ENCODE data around the gene SSC5D.

Gene SSC5D

DNA sequence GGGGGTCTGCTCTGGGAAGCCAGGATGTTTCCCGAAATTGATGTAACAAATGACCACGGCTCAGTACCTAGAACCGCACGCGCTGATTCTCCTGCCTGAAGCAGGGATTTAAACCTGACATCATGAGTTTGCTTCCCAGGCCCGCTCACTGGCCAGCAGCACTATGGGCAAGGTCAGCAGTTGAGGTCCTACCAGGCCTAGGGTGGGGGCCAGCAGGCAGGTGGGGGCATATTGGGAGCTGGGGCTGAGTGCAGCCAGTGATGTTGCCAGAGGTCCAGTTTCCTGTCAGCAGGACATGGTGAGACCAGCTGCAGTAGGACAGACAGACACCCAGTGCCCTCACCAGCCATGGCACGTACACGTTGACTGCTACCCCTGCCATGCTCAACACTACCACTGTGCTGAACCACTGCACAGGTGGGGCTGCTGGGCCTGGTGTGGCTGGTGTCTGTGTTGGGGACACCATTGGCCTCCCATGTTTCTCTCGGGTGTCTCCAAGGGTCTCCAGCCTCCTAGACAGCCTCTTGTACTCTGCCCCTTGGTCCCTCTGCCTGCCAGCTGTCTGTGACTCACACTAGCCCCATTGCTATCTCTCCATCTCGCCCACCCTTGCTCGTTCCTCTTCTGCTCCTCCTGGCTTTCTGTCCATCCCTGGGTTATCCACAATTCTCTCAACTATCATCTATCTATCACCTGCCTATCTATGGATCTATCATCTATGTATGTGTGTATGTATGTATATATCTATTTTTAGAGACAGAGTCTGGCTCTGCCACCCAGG lies 22.6 kb upstream of the SSC5D start:
- TF ChIP-seq, protein P1, sequence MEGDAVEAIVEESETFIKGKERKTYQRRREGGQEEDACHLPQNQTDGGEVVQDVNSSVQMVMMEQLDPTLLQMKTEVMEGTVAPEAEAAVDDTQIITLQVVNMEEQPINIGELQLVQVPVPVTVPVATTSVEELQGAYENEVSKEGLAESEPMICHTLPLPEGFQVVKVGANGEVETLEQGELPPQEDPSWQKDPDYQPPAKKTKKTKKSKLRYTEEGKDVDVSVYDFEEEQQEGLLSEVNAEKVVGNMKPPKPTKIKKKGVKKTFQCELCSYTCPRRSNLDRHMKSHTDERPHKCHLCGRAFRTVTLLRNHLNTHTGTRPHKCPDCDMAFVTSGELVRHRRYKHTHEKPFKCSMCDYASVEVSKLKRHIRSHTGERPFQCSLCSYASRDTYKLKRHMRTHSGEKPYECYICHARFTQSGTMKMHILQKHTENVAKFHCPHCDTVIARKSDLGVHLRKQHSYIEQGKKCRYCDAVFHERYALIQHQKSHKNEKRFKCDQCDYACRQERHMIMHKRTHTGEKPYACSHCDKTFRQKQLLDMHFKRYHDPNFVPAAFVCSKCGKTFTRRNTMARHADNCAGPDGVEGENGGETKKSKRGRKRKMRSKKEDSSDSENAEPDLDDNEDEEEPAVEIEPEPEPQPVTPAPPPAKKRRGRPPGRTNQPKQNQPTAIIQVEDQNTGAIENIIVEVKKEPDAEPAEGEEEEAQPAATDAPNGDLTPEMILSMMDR (IDR thresholded peaks at IDR 0.05; ENCODE audit: low read depth, low read length) = no peak
- no peak for DNase-seq
- H3K27ac ChIP-seq = no peak overlapping the region
- no peaks in the 10 kb centered on the region for H3K27me3 ChIP-seq (ENCODE audit: insufficient read depth, low read depth, severe bottlenecking)
- no peak overlapping the region for H3K4me3 ChIP-seq (ENCODE audit: low read depth, low read length)
- H3K36me3 ChIP-seq = peaks cover 2% of the 10 kb centered on the region; the same call in 1 of the 2 replicates
- no peaks in the 10 kb centered on the region for H3K9me3 ChIP-seq (ENCODE audit: severe bottlenecking)

DNA sequence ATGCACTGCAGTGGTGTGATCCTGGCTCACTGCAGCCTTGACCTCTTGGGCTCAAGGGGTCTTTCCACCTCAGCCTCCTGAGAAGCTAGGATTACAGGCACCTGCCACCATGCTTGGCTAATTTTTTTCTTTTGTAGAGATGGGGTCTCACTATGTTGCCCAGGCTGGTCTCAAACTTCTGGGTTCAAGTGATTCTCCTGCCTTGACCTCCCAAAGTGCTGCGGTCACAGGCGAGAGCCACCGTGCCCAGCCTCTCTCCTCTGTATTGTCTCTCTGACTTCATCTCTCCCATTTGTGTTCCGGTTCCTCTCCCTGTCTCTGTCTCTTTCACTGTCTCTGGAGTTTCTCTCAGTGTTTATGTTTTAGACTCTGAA lies 22.0 kb upstream of the SSC5D start:
- Histone ChIP-seq H3K27ac (no peak overlapping the region), H3K27me3 (ENCODE audit: insufficient read depth, low read depth, severe bottlenecking) (no peaks in the 10 kb centered on the region), H3K4me3 (ENCODE audit: low read depth, low read length) (no peak overlapping the region), H3K9me3 (ENCODE audit: severe bottlenecking) (no peaks in the 10 kb centered on the region), H3K36me3 (peaks cover 1% of the 10 kb centered on the region; the same call in 1 of the 2 replicates)
- DNase-seq = no peak
- TF ChIP-seq, protein P1 (IDR thresholded peaks at IDR 0.05; ENCODE audit: low read depth, low read length) = no peak

DNA sequence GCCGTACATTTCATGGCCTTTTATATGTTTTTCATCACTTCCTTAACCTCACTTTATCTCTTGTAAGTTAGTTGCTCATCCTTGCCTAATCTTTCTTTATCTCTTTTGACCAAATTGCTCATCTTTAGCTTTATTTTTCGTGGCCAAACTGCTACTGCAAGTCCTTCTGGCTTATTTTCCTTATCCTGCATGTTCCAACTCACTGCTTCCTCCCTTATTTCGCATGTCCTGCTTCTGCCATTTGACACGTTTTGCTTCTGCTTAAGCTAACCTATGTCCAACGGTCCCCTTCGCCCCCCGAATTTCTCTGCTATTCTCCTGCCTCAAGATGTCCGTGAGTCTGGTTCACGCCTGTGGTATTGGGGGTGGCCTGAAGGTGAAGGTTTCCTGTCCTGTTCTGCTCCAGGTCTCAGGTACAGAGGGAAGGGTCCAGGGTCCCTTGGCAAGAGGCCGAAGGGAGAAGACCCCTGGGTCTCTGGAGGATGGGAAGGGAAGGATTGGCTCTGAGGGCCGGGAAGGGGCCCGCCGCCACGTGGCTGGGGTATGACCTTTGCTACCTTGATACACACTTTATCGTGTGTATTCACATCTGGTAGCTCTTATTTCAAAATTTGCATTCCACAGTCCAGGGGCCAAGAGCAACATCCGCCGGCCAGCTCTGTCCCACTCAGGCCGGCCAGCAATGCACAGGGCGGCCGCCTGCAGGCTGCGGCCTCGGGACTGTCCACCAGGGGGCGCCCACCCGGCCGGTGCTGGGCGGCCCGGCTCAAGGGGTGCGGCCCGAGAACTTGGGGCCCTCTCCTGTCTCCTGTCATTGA lies 20.8 kb upstream of the SSC5D start:
- Histone ChIP-seq H3K9me3 (ENCODE audit: severe bottlenecking) (no peaks in the 10 kb centered on the region), H3K4me3 (ENCODE audit: low read depth, low read length) (no peak overlapping the region), H3K27ac (no peak overlapping the region), H3K27me3 (ENCODE audit: insufficient read depth, low read depth, severe bottlenecking) (no peaks in the 10 kb centered on the region), H3K36me3 (no peaks in the 10 kb centered on the region)
- peak; percentile 48 for DNase-seq
- TF ChIP-seq, protein P1 (IDR thresholded peaks at IDR 0.05; ENCODE audit: low read depth, low read length) = peak; percentile 85

DNA sequence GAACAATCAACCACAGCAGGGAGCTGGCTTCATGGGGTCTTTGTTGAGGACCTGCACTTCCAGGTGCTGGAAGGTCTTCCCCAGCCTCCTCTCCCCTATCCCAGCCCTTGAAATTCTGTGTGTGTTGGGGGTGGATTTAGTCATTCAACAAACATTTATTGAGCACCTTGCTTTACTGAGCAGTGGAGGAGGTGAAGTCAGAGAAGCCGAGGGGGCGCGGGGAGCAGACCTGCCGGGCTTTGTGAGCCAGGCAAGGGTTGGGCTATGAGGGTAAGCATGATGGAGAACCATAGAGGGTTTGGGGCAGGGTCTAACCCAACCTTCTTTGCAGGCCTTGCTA lies 20.2 kb upstream of the SSC5D start:
- Histone ChIP-seq H3K27ac (no peak overlapping the region), H3K4me3 (ENCODE audit: low read depth, low read length) (no peak overlapping the region), H3K36me3 (no peaks in the 10 kb centered on the region), H3K9me3 (ENCODE audit: severe bottlenecking) (no peaks in the 10 kb centered on the region), H3K27me3 (ENCODE audit: insufficient read depth, low read depth, severe bottlenecking) (no peaks in the 10 kb centered on the region)
- no peak for DNase-seq
- TF ChIP-seq, protein P1 (IDR thresholded peaks at IDR 0.05; ENCODE audit: low read depth, low read length) = no peak

DNA sequence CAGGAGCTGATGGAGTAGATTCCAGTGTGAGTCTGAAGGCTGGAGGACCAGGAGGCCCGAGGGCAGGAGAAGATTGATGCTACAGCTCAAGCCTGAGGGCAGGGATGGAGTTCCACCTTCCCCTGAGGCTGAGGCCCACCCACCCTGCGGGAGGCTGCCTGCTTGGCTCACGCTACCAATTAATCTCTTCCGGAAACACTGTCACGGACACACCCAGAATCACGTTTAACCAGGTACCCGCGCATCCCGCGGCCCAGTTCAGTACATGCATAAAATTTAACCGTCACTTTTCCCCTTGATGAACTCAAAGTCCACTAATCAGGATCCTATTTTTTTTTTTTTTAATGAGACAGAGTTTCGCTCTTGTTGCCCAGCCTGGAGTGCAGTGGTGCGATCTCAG lies 17.0 kb upstream of the SSC5D start:
- H3K27me3 ChIP-seq (ENCODE audit: insufficient read depth, low read depth, severe bottlenecking) = no peaks in the 10 kb centered on the region
- no peak for DNase-seq
- no peak overlapping the region for H3K27ac ChIP-seq
- no peak overlapping the region for H3K4me3 ChIP-seq (ENCODE audit: low read depth, low read length)
- TF ChIP-seq, protein P1 (IDR thresholded peaks at IDR 0.05; ENCODE audit: low read depth, low read length) = no peak
- no peaks in the 10 kb centered on the region for H3K36me3 ChIP-seq
- no peaks in the 10 kb centered on the region for H3K9me3 ChIP-seq (ENCODE audit: severe bottlenecking)
